ENCODE data around the gene TSHZ3.

The TSHZ3 gene

GRCh38 chr19:31269425-31270127 lies 79.7 kb downstream of the TSHZ3 start:
- no peak for DNase-seq (ENCODE audit: insufficient read length, low spot score)
- FAIRE-seq, result no peak

GRCh38 chr19:31268751-31269383 lies 80.4 kb downstream of the TSHZ3 start:
- no peak for FAIRE-seq
- DNase-seq (ENCODE audit: insufficient read length, low spot score), result no peak

DNA sequence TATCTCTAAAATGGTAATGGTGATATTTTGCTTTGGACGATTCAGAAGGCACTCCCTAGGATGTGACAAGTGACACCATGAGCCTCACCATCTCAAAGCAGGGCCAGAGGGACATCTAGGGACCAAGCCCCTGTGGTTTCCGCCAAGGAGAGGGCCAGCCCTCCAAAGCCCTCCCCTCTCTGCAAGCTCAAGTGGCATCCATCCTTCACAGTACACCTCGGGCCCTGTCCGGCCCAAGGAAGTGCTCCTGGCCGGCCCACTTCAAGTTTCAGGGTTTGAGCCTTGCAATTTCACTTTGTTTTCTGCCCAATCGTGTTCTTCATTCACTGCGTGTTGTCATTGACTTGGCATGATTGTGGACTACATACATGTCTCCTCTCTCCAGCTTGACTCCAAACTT lies 82.5 kb downstream of the TSHZ3 start:
- DNase-seq (ENCODE audit: insufficient read length, low spot score), result no peak
- FAIRE-seq, result no peak

GRCh38 chr19:31266196-31266595 lies 83.0 kb downstream of the TSHZ3 start:
- no peak for FAIRE-seq
- DNase-seq (ENCODE audit: insufficient read length, low spot score), result no peak

DNA sequence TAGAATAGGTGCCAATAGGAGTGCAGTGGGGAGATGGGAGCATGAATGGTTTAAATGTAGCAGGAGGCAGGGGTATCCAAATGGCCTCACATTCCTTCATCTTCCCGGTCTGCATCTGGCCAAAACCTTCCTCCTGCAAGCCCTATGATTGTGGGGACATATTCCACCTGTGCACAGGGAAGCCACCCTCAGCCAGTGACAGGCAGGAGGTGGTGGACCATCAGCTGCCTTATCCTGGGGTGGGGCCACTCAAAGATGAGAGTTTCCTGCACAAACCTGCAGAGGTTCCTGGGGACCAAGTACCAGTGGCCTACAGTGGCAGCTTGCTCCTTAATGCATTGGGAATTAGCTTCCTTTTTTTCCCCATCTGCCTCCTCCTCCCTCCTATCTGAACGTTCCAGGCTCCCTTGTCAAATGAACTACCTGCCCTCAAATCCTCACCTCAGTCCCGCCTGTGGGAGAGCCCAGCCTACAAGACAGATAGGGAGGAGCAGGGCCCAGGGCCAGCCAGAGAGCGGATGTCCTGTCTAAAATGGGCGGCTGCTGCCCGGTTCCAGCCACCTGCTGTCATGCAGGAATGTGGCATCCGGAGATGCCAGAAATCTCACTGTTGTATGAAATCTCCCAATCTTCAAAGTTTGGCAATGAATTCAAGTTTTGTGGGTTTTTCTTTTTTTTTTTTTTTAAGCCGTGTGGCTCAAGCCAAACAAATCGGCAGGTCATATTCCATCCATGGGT lies 85.0 kb downstream of the TSHZ3 start:
- FAIRE-seq, result no peak

GRCh38 chr19:31263328-31263727 lies 85.9 kb downstream of the TSHZ3 start:
- DNase-seq (ENCODE audit: insufficient read length, low spot score), result no peak
- FAIRE-seq, result no peak

More for the DNA sequence above, 85.0 kb downstream of the TSHZ3 start:
- DNase-seq (ENCODE audit: insufficient read length, low spot score), result no peak

- DNase-seq (ENCODE audit: insufficient read length, low spot score) (no peak), FAIRE-seq (no peak)
These were observed 86.5 kb downstream of the TSHZ3 start for GRCh38 chr19:31262725-31263191.

- DNase-seq (ENCODE audit: insufficient read length, low spot score) (no peak), FAIRE-seq (no peak)
These were observed 87.5 kb downstream of the TSHZ3 start for GRCh38 chr19:31261603-31262212.

GRCh38 chr19:31261019-31261602 lies 88.1 kb downstream of the TSHZ3 start:
- no peak for FAIRE-seq
- no peak for DNase-seq (ENCODE audit: insufficient read length, low spot score)

GRCh38 chr19:31260171-31260933 lies 88.9 kb downstream of the TSHZ3 start:
- DNase-seq (ENCODE audit: insufficient read length, low spot score) (no peak), FAIRE-seq (no peak)

- no peak for DNase-seq (ENCODE audit: insufficient read length, low spot score)
- FAIRE-seq, result no peak
These were observed 90.8 kb downstream of the TSHZ3 start for GRCh38 chr19:31258211-31259052.

GRCh38 chr19:31257426-31258130 lies 91.7 kb downstream of the TSHZ3 start:
- no peak for FAIRE-seq
- no peak for DNase-seq (ENCODE audit: insufficient read length, low spot score)

DNA sequence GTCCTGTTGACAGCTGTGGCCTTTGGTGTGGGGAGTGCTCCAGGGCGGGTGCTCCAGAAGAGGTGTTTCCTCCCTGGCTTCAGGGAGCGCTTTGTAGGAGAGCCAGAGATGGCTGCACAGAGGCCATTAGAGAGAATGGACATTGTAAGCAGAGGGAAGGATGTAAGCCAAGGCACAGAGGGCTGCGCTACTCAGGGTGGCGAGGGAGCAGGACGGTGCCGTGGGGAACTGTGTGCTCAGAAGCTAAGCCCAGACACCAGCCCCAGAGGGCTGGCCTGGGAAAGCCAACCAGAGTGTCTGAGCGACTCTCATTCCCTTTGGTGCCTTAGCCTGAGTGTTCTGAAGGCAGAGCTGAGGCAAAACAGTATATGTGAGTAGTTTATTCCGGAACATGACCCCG lies 92.2 kb downstream of the TSHZ3 start:
- DNase-seq (ENCODE audit: insufficient read length, low spot score) (no peak), FAIRE-seq (no peak)

- no peak for FAIRE-seq
- DNase-seq (ENCODE audit: insufficient read length, low spot score), result no peak
These were observed 92.7 kb downstream of the TSHZ3 start for GRCh38 chr19:31256593-31256960.

- no peak for DNase-seq (ENCODE audit: insufficient read length, low spot score)
- no peak for FAIRE-seq
These were observed 93.2 kb downstream of the TSHZ3 start for GRCh38 chr19:31255831-31256592.

DNA sequence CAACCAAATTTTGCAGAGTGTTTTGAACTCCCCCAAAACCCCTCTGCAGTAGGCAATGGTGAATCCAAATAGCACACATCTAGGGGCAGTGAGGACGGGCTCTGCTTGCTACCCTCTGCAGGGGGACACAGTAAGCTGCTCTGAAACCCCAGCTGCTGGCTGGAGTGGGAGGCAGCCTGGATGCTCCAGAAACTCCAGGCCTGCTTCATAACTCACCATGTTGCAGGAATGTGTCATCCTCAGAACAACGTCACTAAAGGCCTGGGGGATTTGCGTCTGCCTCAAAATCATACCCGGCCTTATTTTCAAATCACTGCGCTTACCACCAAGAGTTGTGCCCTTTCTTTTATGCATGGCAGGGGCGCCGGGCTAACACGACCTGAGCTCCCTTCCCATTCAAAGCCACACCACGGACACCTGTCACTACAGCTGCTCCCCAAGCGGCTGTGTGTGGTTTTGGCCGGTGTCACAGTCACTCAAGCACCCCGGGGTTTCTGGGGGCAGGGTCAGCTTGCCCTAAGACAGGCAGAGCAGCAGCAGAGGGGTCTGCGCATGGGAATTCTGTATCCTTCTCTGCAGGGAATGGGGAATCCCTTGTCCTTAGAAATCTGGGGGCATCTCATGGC lies 93.9 kb downstream of the TSHZ3 start:
- FAIRE-seq, result no peak
- DNase-seq (ENCODE audit: insufficient read length, low spot score), result no peak

DNA sequence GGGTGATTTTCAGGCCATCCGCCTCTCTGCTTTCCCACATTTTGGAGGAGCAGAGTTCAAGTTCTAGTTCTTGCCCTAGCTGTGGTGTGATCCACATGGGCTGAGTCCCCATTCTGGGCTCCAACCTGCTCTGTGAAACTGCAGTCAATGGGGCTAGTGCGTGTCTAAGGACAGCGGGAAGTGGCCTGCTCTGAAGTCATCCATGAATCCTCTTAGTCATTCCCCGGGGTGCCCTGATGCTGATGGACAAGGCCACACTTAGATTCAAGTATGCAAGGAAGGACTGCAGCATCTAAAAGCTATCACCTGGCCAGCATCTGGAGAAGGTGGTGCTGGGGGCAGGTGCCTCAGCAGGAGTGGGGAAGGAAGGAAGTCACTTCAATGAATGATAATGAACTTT lies 94.6 kb downstream of the TSHZ3 start:
- DNase-seq (ENCODE audit: insufficient read length, low spot score) (no peak), FAIRE-seq (no peak)

DNA sequence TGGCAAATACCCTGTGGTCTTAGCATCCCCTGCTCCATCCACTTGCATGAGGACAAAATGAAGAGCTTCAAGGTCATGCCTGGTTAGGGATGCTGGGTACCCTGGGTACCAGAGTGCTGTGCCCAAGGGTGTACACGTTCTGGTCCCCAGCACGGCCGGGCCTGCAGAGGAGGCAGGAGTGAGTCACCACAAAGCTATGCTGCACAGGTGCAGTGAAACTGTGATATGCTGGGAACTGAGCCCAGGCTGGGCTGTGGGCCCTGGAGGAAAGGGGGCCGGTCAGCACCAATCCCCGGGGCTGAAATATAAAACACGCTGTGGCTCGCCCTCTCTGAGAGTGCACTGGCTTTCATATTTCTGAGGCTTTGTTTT lies 95.1 kb downstream of the TSHZ3 start:
- no peak for DNase-seq (ENCODE audit: insufficient read length, low spot score)
- FAIRE-seq, result no peak
